ENCODE data around the gene VWA5B1.

VWA5B1 gene

GRCh38 chr1:20371883-20372282 lies 81.2 kb downstream of the VWA5B1 start:
- TF ChIP-seq CTCF (IDR thresholded peaks at IDR 0.05; ENCODE audit: low read depth, low read length, missing control alignments) = no peak
- no peak overlapping the region for H3K4me3 ChIP-seq (ENCODE audit: low read depth, low read length)
- in situ Hi-C loops (cut with HindIII; ENCODE audit: low sequenced_read_pairs) = no loop called here
- no peak for DNase-seq (ENCODE audit: low read depth)

GRCh38 chr1:20372676-20373075 lies 82.0 kb downstream of the VWA5B1 start:
- in situ Hi-C loops (cut with HindIII; ENCODE audit: low sequenced_read_pairs) = no loop called here
- no peak overlapping the region for H3K4me3 ChIP-seq (ENCODE audit: low read depth, low read length)
- no peak for DNase-seq (ENCODE audit: low read depth)
- no peak for TF ChIP-seq CTCF (IDR thresholded peaks at IDR 0.05; ENCODE audit: low read depth, low read length, missing control alignments)

GRCh38 chr1:20373286-20373685 lies 82.6 kb downstream of the VWA5B1 start:
- in situ Hi-C loops (cut with HindIII; ENCODE audit: low sequenced_read_pairs) = no loop called here
- H3K4me3 ChIP-seq (ENCODE audit: low read depth, low read length) = no peak overlapping the region
- no peak for TF ChIP-seq CTCF (IDR thresholded peaks at IDR 0.05; ENCODE audit: low read depth, low read length, missing control alignments)
- DNase-seq (ENCODE audit: low read depth) = no peak

- no peak for DNase-seq (ENCODE audit: low read depth)
- no peak for TF ChIP-seq CTCF (IDR thresholded peaks at IDR 0.05; ENCODE audit: low read depth, low read length, missing control alignments)
- in situ Hi-C loops (cut with HindIII; ENCODE audit: low sequenced_read_pairs) = no loop called here
- no peak overlapping the region for H3K4me3 ChIP-seq (ENCODE audit: low read depth, low read length)
Measured at GRCh38 chr1:20373764-20374163, 83.1 kb downstream of the VWA5B1 start.

- in situ Hi-C loops (cut with HindIII; ENCODE audit: low sequenced_read_pairs) = no loop called here
- DNase-seq (ENCODE audit: low read depth) = no peak
- H3K4me3 ChIP-seq (ENCODE audit: low read depth, low read length) = no peak overlapping the region
- TF ChIP-seq CTCF (IDR thresholded peaks at IDR 0.05; ENCODE audit: low read depth, low read length, missing control alignments) = no peak
Measured at GRCh38 chr1:20375563-20375962, 84.9 kb downstream of the VWA5B1 start.

- no peak for DNase-seq (ENCODE audit: low read depth)
- in situ Hi-C loops (cut with HindIII; ENCODE audit: low sequenced_read_pairs) = no loop called here
- no peak for TF ChIP-seq CTCF (IDR thresholded peaks at IDR 0.05; ENCODE audit: low read depth, low read length, missing control alignments)
- no peak overlapping the region for H3K4me3 ChIP-seq (ENCODE audit: low read depth, low read length)
Measured at GRCh38 chr1:20376171-20376570, 85.5 kb downstream of the VWA5B1 start.

Data from astrocyte of the cerebellum (primary cell).